Activated naive CD8-positive, alpha-beta T cell treated with anti-CD3 and anti-CD28 coated beads, Interleukin-2, amount 10 ng/mL, durations not matched to agents 7 days and 5 days (primary cell): ENCODE data around the gene ACTA1. TPM values are rescaled to one million over a fixed set of nuclear protein-coding genes. Genes with fewer than 3 reads are reported as not detected.
"Not testable (repeated sequence)": the region's sequence is repeated elsewhere in the genome, so short reads cannot be mapped to it uniquely, and the experiment has no call there.

Source experiments
- ATAC-seq: fragments of 150-1000 bp; cut with Tn5 transposase; one replicate; pipeline ENCODE4 v1.10.0; 2021; ENCODE audit warnings: low read depth, moderate library complexity
- POLR2A ChIA-PET: fragments of 350-600 bp; sonication (Branson Sonifier 250); formaldehyde crosslinking; loops from one replicate; lab custom pipeline; 2021; ENCODE audit warnings: antibody characterized with exemption; lab: Charles Lee
- DNase-seq: peaks from one replicate; pipeline ENCODE4 v3.0.0; 2021
- H3K27ac Mint-ChIP-seq: one replicate; pipeline ENCODE4 v1.8.0; 2022; ENCODE audit warnings: mild to moderate bottlenecking, mixed read lengths
- H3K27me3 Mint-ChIP-seq: one replicate; pipeline ENCODE4 v1.8.0; 2022; ENCODE audit warnings: mild to moderate bottlenecking, moderate library complexity, mixed read lengths
- H3K36me3 Mint-ChIP-seq: one replicate; pipeline ENCODE4 v1.8.0; 2021; ENCODE audit warnings: mild to moderate bottlenecking, mixed read lengths
- H3K4me1 Mint-ChIP-seq: one replicate; pipeline ENCODE4 v1.8.0; 2021; ENCODE audit warnings: mixed read lengths
- H3K4me3 Mint-ChIP-seq: one replicate; pipeline ENCODE4 v1.8.0; 2022; ENCODE audit warnings: mild to moderate bottlenecking, moderate library complexity, mixed read lengths
- H3K9me3 Mint-ChIP-seq: one replicate; pipeline ENCODE4 v1.8.0; 2021; ENCODE audit warnings: mixed read lengths
- total RNA-seq, 2 experiments: library from RNA; stranded (reverse); gene quantifications; one replicate each; pipeline ENCODE4 v1.2.3, GENCODE V29; 2021

ACTA1 gene
- total RNA-seq, 2 experiments from 2014 or later, result not detected

DNA sequence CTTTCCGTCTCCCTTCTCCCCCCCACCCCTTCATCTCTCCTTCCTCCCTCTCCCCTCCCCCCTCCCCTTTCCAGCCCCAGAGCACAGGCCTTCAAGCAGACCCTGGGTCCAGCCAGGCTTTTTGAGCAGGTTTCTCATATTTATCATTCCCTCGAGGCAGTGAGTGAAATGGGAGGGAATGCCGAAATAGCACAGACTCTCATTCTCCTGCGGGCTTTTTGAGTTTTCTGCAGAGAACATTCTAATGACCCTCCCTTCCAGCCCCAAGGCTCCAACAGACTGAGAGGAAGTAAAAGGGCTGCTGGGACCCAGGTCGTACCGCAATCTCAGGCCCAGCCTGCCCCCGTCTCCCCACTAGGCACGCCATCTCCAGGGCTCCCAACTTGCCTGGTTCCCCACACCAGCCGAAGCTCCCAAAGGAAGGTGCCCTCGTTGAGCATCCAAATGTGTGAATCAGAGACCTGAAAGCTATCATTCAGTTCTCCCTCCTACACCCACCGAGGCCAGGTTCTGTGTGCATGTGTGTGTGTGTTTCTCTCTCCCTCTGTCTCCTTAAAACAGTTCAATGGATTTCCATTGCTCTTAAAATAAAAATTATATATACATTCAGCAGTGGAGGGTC, 22.3 kb downstream of the ACTA1 start:
- H3K4me1 Mint-ChIP-seq, result peaks cover 21% of the 10 kb centered on the region
- no peak overlapping the region for H3K4me3 Mint-ChIP-seq
- H3K36me3 Mint-ChIP-seq, result no peaks in the 10 kb centered on the region
- H3K27me3 Mint-ChIP-seq, result peaks cover 27% of the 10 kb centered on the region
- H3K9me3 Mint-ChIP-seq, result no peaks in the 10 kb centered on the region
- DNase-seq, result no peak
- no peak overlapping the region for H3K27ac Mint-ChIP-seq
- POLR2A ChIA-PET, result interaction anchor here (1.5 to 2.6 kb wide), 2 partner anchors 29 to 68 kb away, joined by 8 to 12 read pairs; partner anchors contain the start of gene CCSAP
- ATAC-seq, result no peak

- peak; percentile 44 for DNase-seq
- ATAC-seq, result peak; percentile 65
- H3K27me3 Mint-ChIP-seq, result peaks cover 33% of the 10 kb centered on the region
- H3K36me3 Mint-ChIP-seq, result no peaks in the 10 kb centered on the region
- H3K27ac Mint-ChIP-seq, result peak overlapping the region; percentile 71
- no peaks in the 10 kb centered on the region for H3K9me3 Mint-ChIP-seq
- peaks cover 22% of the 10 kb centered on the region for H3K4me1 Mint-ChIP-seq
- peak overlapping the region; percentile 75 for H3K4me3 Mint-ChIP-seq
- POLR2A ChIA-PET, result interaction anchor here (0.6 to 2.6 kb wide), 6 partner anchors 30 to 578 kb away, joined by 3 to 12 read pairs (median 4); partner anchors contain the start of gene CCSAP
These were observed 23.0 kb downstream of the ACTA1 start for GRCh38 chr1:229410692-229411433.

GRCh38 chr1:229410370-229410691, 23.6 kb downstream of the ACTA1 start:
- H3K4me3 Mint-ChIP-seq, result peak overlapping the region; percentile 75
- DNase-seq, result peak; percentile 48
- peak; percentile 72 for ATAC-seq
- no peaks in the 10 kb centered on the region for H3K36me3 Mint-ChIP-seq
- no peaks in the 10 kb centered on the region for H3K9me3 Mint-ChIP-seq
- H3K27me3 Mint-ChIP-seq, result peaks cover 38% of the 10 kb centered on the region
- POLR2A ChIA-PET, result interaction anchor here (0.6 to 2.6 kb wide), 8 partner anchors 20 to 578 kb away, joined by 3 to 12 read pairs (median 4); partner anchors contain the start of gene CCSAP
- peaks cover 22% of the 10 kb centered on the region for H3K4me1 Mint-ChIP-seq
- H3K27ac Mint-ChIP-seq, result peak overlapping the region; percentile 71

- Mint-ChIP-seq H3K9me3 (no peaks in the 10 kb centered on the region), H3K27me3 (peaks cover 41% of the 10 kb centered on the region), H3K4me3 (peak overlapping the region; percentile 75), H3K27ac (peak overlapping the region; percentile 71), H3K36me3 (no peaks in the 10 kb centered on the region), H3K4me1 (peaks cover 22% of the 10 kb centered on the region)
- DNase-seq, result no peak
- POLR2A ChIA-PET, result interaction anchor here (0.6 to 2.6 kb wide), 8 partner anchors 21 to 577 kb away, joined by 3 to 12 read pairs (median 4); partner anchors contain the start of gene CCSAP
- ATAC-seq, result no peak
These were observed 24.1 kb downstream of the ACTA1 start for GRCh38 chr1:229409616-229410369.

GRCh38 chr1:229408458-229409037, 25.3 kb downstream of the ACTA1 start:
- H3K4me1 Mint-ChIP-seq, result peaks cover 22% of the 10 kb centered on the region
- DNase-seq (no peak), ATAC-seq (no peak)
- no peaks in the 10 kb centered on the region for H3K9me3 Mint-ChIP-seq
- peaks cover 46% of the 10 kb centered on the region for H3K27me3 Mint-ChIP-seq
- POLR2A ChIA-PET, result interaction anchor here (1.7 kb wide), 1 partner anchor 154 kb away, joined by 5 read pairs; no protein-coding TSS in a partner anchor
- no peaks in the 10 kb centered on the region for H3K36me3 Mint-ChIP-seq
- no peak overlapping the region for H3K4me3 Mint-ChIP-seq
- no peak overlapping the region for H3K27ac Mint-ChIP-seq

DNA sequence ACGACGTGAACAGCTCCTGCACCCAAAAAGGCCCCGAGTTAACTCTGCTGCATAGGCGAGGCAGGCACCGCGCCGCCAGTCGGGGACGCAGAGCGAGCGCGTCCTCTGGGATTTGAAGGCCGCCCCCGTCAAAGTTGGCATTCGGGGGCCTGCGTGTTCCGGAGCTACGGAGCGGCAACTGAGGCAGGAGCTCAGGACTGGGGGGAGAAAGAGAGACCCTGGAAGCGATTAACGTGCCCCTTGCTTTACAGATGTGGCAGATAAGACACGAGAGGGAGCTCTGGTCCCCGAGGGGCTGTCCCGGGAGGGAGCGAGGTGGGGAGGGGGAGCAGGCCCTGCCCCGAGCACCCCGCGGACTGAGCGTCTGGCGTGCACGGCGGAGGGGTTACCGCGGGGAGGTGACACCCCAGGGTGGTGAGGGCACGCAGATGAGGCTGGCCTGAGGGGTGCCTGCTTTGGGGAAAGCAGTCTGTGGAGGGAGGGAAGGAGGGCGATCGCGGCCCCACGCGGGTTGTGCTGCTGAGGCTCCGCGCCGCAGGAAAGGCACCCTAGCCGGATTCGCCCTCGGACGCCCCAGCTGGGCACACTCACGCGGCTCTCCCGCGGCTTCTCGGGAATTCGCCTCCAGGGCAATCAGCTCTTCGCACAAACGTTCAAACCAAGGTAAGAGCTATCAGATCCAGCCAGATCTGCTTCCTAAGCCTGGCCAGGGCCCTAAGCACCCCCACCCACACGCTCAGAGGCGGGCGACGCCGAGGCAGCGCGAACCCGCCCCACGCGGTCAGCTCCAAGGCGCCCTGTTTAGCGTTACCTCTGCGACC, 26.5 kb downstream of the ACTA1 start:
- DNase-seq, result peak; percentile 48
- H3K9me3 Mint-ChIP-seq, result no peaks in the 10 kb centered on the region
- peak overlapping the region; percentile 38 for H3K27ac Mint-ChIP-seq
- peak; percentile 16 for ATAC-seq
- peak overlapping the region; percentile 74 for H3K4me3 Mint-ChIP-seq
- POLR2A ChIA-PET, result interaction anchor here (0.6 kb wide), 1 partner anchor 148 kb away, joined by 8 read pairs; no protein-coding TSS in a partner anchor
- H3K4me1 Mint-ChIP-seq, result peaks cover 22% of the 10 kb centered on the region
- no peaks in the 10 kb centered on the region for H3K36me3 Mint-ChIP-seq
- H3K27me3 Mint-ChIP-seq, result peaks cover 46% of the 10 kb centered on the region

DNA sequence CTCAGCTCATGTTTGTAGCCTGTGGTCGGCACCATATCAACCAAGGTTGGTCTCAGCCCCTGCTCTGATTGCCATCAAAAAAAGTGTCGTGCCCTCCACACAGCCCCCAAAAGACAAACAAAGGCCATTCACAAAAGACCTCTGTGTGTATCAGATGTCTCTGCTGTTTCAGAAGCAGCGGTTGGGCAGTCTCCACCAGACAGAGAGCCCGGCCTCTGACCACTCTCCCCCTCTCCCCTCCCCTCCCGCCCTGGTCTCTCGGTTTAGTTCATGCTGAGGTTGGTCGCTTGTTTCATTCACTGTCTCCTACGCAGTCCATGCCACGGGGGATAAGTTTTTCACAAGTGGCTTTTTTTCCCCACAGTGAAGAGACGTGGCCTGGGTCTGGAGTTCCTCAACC, 27.1 kb downstream of the ACTA1 start:
- H3K36me3 Mint-ChIP-seq, result no peaks in the 10 kb centered on the region
- ATAC-seq (no peak), DNase-seq (no peak)
- H3K9me3 Mint-ChIP-seq, result no peaks in the 10 kb centered on the region
- POLR2A ChIA-PET, result interaction anchor here (0.6 kb wide), 1 partner anchor 148 kb away, joined by 8 read pairs; no protein-coding TSS in a partner anchor
- peak overlapping the region; percentile 74 for H3K4me3 Mint-ChIP-seq
- H3K27me3 Mint-ChIP-seq, result peaks cover 51% of the 10 kb centered on the region
- no peak overlapping the region for H3K27ac Mint-ChIP-seq
- peaks cover 23% of the 10 kb centered on the region for H3K4me1 Mint-ChIP-seq

DNA sequence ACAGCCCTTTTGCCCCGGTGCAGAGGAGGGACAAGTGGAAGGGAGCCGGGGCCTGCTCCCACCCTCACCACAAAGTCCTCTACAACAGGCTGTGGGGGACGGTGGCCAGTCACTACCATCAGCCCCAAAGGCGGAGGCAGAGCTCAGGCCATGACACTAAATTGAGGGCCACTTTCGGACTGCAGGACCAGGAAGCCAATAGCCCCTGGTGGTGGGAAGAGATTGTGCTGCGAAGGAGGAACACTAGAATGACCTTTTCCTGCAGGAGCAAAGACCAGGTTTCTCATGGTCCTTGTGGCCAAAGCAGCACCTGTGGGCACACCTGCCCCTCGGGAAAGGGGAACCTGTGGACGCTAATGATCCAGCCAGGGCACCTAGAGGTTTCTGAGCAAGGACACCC, 30.3 kb downstream of the ACTA1 start:
- Mint-ChIP-seq H3K27me3 (peaks cover 62% of the 10 kb centered on the region), H3K36me3 (no peaks in the 10 kb centered on the region), H3K4me3 (no peak overlapping the region), H3K27ac (no peak overlapping the region), H3K9me3 (no peaks in the 10 kb centered on the region), H3K4me1 (peaks cover 7% of the 10 kb centered on the region)
- POLR2A ChIA-PET, result no interaction called here
- no peak for DNase-seq
- no peak for ATAC-seq

DNA sequence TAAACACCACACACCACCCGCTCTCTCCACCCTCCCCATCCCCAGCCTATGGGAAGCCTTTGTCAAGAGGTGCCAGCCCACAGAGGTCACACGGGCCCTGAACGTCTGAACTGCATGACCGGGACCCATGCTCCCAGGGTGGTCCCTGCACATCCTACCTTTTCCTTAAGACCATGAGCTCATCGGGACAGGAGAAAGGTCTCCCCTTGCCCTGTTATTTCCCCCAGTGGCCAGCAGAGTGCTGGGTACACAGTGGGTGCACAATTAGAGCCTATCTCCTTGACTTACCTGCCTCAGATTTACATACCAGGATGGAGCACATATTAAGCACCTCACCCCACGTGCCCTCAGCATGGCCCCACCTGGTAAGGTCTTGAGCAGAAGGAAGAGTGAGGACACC, 30.9 kb downstream of the ACTA1 start:
- Mint-ChIP-seq H3K36me3 (no peaks in the 10 kb centered on the region), H3K9me3 (no peaks in the 10 kb centered on the region), H3K27me3 (peaks cover 59% of the 10 kb centered on the region), H3K4me1 (peaks cover 7% of the 10 kb centered on the region), H3K4me3 (no peak overlapping the region), H3K27ac (no peak overlapping the region)
- ATAC-seq, result no peak
- POLR2A ChIA-PET, result no interaction called here
- no peak for DNase-seq

DNA sequence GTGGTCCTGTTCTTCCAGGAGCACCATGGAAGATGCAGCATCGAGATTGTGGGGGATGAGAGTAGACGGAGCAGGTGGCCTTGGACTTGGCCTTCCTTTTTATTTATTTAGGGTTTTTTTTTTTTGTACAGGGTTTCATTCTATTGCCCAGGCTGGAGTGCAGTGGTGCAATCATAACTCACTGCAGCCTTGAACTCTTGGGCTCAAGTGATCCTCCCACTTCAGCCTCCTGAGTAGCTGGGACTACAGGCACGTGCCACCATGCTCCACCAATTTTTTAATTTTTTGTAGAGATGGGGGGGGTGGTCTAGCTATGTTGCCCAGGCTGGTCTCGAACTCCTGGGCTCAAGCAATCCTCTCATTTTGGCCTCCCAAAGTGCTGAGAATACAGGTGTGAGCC, 31.6 kb downstream of the ACTA1 start:
- H3K4me1 Mint-ChIP-seq, H3K9me3 Mint-ChIP-seq, H3K4me3 Mint-ChIP-seq, POLR2A ChIA-PET, H3K27ac Mint-ChIP-seq, H3K36me3 Mint-ChIP-seq, DNase-seq, ATAC-seq: not testable (repeated sequence)
- H3K27me3 Mint-ChIP-seq, result peaks cover 58% of the 10 kb centered on the region

- Mint-ChIP-seq H3K4me1 (peaks cover 5% of the 10 kb centered on the region), H3K9me3 (no peaks in the 10 kb centered on the region), H3K27me3 (peaks cover 55% of the 10 kb centered on the region), H3K4me3 (no peak overlapping the region), H3K36me3 (no peaks in the 10 kb centered on the region), H3K27ac (no peak overlapping the region)
- ATAC-seq (no peak), DNase-seq (no peak)
- POLR2A ChIA-PET, result no interaction called here
These were observed 36.1 kb downstream of the ACTA1 start for GRCh38 chr1:229397762-229398161.

DNA sequence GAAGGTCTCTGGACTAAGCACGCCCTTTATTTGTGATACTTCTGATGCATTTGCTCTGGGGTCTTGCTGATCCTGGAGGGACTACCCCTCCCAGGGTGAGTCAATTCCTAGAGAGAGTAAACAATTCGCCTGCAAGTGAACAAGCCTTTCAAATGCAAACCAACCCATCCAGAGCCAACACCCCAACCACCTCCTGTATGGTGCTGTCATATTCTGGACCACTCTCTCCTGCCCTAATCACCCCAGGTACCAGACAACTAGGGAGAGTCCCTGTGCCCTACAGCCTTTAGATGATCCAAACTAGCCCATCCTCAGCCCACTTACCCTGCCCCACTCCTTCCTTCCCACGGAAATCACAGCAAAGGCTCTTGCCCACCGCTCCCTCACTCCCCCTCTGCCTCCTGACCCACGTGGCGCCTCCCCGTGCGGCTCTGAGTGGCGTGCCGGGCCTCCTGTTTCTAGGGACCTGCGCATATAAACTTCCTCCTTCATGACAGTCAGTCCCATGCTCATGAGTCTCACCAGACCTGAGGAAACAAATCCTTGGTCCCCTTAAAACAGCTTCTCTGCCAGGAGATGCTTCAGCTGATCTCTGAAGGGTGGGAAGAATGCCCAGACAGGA, 37.2 kb downstream of the ACTA1 start:
- POLR2A ChIA-PET, result no interaction called here
- H3K4me3 Mint-ChIP-seq, result no peak overlapping the region
- DNase-seq, result no peak
- H3K27me3 Mint-ChIP-seq, result peaks cover 51% of the 10 kb centered on the region
- ATAC-seq, result no peak
- H3K36me3 Mint-ChIP-seq, result no peaks in the 10 kb centered on the region
- no peak overlapping the region for H3K27ac Mint-ChIP-seq
- H3K9me3 Mint-ChIP-seq, result no peaks in the 10 kb centered on the region
- peaks cover 3% of the 10 kb centered on the region for H3K4me1 Mint-ChIP-seq
